MM.1S (cell line): ENCODE results near the gene RNF182.

Source experiments
- DNase-seq: peaks from one replicate; pipeline ENCODE4 v3.0.0-alpha.2; 2015
- H2AFZ ChIP-seq: fragments of 300-600 bp; sonication (generic); 2 replicates; pipeline ENCODE4 v1.6.0; 2016; ENCODE audit warnings: antibody characterized with exemption, low read length
- H3F3A ChIP-seq: fragments of 300-600 bp; sonication (generic); 2 replicates; pipeline ENCODE4 v1.6.1; 2016; ENCODE audit warnings: mild to moderate bottlenecking, antibody characterized with exemption, low read length, moderate library complexity, mixed read lengths; ENCODE audit not compliant: insufficient read depth
- H3K27ac ChIP-seq: fragments of 300-600 bp; sonication (generic); 2 replicates; pipeline ENCODE4 v1.5.1; 2016; ENCODE audit warnings: mild to moderate bottlenecking, low read length
- H3K27me3 ChIP-seq: fragments of 300-600 bp; sonication (generic); replicated peaks from 2 replicates; pipeline ENCODE4 v1.6.0; 2016; ENCODE audit warnings: low read length; ENCODE audit not compliant: insufficient read depth
- H3K36me3 ChIP-seq: fragments of 300-600 bp; sonication (generic); replicated peaks from 2 replicates; pipeline ENCODE4 v1.6.1; 2016; ENCODE audit warnings: mild to moderate bottlenecking, low read length, mixed read lengths; ENCODE audit not compliant: insufficient read depth
- H3K4me1 ChIP-seq: fragments of 300-600 bp; sonication (generic); 2 replicates; pipeline ENCODE4 v1.6.1; 2016; ENCODE audit warnings: low read length, mixed read lengths
- H3K4me2 ChIP-seq: fragments of 300-600 bp; sonication (generic); 2 replicates; pipeline ENCODE4 v1.6.0; 2016; ENCODE audit warnings: low read depth, low read length
- H3K4me3 ChIP-seq: fragments of 300-600 bp; sonication (generic); 2 replicates; pipeline ENCODE4 v1.5.1; 2016; ENCODE audit warnings: low read length, mixed read lengths
- H3K79me2 ChIP-seq: fragments of 300-600 bp; sonication (generic); 2 replicates; pipeline ENCODE4 v1.6.1; 2016; ENCODE audit warnings: mixed run types, low read length, mixed read lengths
- H3K9ac ChIP-seq: fragments of 300-600 bp; sonication (generic); 2 replicates; pipeline ENCODE4 v1.6.1; 2016; ENCODE audit warnings: low read length, mixed read lengths
- H3K9me2 ChIP-seq: fragments of 300-600 bp; sonication (generic); replicated peaks from 2 replicates; pipeline ENCODE4 v1.6.1; 2016; ENCODE audit warnings: mild to moderate bottlenecking, low read length, mixed read lengths; ENCODE audit not compliant: insufficient read depth
- H3K9me3 ChIP-seq: fragments of 300-600 bp; sonication (generic); replicated peaks from 2 replicates; pipeline ENCODE4 v1.6.1; 2016; ENCODE audit warnings: mild to moderate bottlenecking, low read length, mixed read lengths; ENCODE audit not compliant: insufficient read depth
- H4K20me1 ChIP-seq: fragments of 300-600 bp; sonication (generic); 2 replicates; pipeline ENCODE4 v1.6.1; 2016; ENCODE audit warnings: mild to moderate bottlenecking, low read length, moderate library complexity, mixed read lengths; ENCODE audit not compliant: insufficient read depth
- EZH2 ChIP-seq: fragments of 300-600 bp; sonication (generic); optimal IDR thresholded peaks from 2 replicates; pipeline ENCODE3; 2017; ENCODE audit warnings: low read depth, mild to moderate bottlenecking, antibody characterized with exemption, low read length, mixed read lengths
- EZH2phosphoT487 ChIP-seq: fragments of 300-600 bp; sonication (generic); IDR thresholded peaks from 2 replicates; pipeline ENCODE4 v1.6.1; 2018; ENCODE audit warnings: antibody characterized with exemption, low read length
- TF ChIP-seq, protein P1 (sequence below): fragments of 300-600 bp; sonication (generic); IDR thresholded peaks from 2 replicates; pipeline ENCODE4 v1.5.1; 2016; ENCODE audit warnings: antibody characterized with exemption, low read length, mixed read lengths

Gene RNF182

DNA sequence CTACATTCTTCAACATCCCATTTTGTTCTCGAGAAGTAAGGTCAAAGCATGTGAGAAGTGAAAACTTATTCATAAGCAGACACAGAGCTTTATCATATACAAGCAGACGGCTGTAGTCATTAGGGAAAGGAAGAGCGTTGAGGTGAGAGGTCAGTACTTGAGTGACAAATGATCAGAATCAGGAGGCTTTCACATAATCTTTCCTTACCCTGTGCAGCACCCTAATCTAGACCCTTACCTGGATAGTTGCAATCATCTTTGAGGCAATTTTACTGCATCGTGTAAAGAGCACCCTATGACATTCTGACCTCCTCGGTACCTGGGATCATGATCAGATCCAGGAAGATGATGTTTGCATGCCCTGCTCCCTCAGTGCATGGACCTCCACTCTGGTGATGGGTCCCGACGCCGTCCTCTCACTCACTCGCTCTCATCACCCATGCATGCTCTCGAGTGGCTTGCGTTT lies 62.7 kb downstream of the RNF182 start:
- Histone ChIP-seq H3K9me3 (no peaks in the 10 kb centered on the region), H3K4me2 (no peak overlapping the region)

DNA sequence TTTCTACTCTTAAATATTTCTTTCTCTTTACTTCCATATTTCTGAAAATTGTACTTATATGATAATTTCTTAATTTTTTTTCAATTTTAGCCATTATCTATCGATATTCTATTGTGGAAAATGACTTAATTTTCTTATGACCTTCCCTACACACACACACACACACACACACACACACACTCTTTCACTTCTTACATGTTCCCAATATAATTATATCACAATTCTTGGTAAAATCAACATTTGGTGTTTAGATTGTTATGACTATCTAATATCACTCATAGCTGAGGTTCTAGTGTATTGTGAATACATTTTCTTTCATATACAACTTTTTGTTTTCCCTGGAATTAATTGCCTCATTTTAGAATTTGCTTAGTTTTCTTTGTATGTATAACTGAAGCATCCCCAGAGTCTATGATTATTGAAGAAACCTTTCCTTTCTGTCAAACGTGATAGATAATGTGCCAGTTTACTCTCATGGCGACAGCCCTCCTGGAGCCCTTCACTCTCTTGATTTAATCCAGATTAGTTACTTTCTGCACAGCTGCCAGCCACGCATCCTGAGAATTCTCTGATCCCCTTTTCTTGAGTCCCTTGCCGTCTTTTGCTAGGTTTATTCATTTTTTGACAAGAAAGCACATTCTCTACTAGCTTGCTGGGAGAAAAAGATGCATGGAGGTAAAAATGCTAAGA lies 63.4 kb downstream of the RNF182 start:
- no peak for DNase-seq
- no peaks in the 10 kb centered on the region for H3K4me1 ChIP-seq
- no peaks in the 10 kb centered on the region for H3K9me2 ChIP-seq
- no peaks in the 10 kb centered on the region for H3K9me3 ChIP-seq
- TF ChIP-seq, protein P1, sequence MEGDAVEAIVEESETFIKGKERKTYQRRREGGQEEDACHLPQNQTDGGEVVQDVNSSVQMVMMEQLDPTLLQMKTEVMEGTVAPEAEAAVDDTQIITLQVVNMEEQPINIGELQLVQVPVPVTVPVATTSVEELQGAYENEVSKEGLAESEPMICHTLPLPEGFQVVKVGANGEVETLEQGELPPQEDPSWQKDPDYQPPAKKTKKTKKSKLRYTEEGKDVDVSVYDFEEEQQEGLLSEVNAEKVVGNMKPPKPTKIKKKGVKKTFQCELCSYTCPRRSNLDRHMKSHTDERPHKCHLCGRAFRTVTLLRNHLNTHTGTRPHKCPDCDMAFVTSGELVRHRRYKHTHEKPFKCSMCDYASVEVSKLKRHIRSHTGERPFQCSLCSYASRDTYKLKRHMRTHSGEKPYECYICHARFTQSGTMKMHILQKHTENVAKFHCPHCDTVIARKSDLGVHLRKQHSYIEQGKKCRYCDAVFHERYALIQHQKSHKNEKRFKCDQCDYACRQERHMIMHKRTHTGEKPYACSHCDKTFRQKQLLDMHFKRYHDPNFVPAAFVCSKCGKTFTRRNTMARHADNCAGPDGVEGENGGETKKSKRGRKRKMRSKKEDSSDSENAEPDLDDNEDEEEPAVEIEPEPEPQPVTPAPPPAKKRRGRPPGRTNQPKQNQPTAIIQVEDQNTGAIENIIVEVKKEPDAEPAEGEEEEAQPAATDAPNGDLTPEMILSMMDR: no peak
- no peak for TF ChIP-seq EZH2
- TF ChIP-seq EZH2phosphoT487: no peak
- no peaks in the 10 kb centered on the region for H4K20me1 ChIP-seq
- H3K27me3 ChIP-seq: no peaks in the 10 kb centered on the region
- no peak overlapping the region for H3K27ac ChIP-seq
- no peak overlapping the region for H3K4me3 ChIP-seq
- H2AFZ ChIP-seq: no peak overlapping the region
- H3K9ac ChIP-seq: no peak overlapping the region
- no peak overlapping the region for H3K4me2 ChIP-seq
- no peaks in the 10 kb centered on the region for H3K36me3 ChIP-seq
- H3K79me2 ChIP-seq: no peaks in the 10 kb centered on the region
- H3F3A ChIP-seq: no peaks in the 10 kb centered on the region

More for the DNA sequence above, 62.7 kb downstream of the RNF182 start:
- Histone ChIP-seq H2AFZ (no peak overlapping the region), H3K4me1 (no peaks in the 10 kb centered on the region), H4K20me1 (no peaks in the 10 kb centered on the region), H3K4me3 (no peak overlapping the region), H3K27me3 (no peaks in the 10 kb centered on the region), H3K9ac (no peak overlapping the region), H3K9me2 (no peaks in the 10 kb centered on the region), H3K27ac (no peak overlapping the region), H3F3A (no peaks in the 10 kb centered on the region), H3K36me3 (no peaks in the 10 kb centered on the region), H3K79me2 (no peaks in the 10 kb centered on the region)
- TF ChIP-seq, protein P1: no peak
- TF ChIP-seq EZH2phosphoT487 (no peak), EZH2 (no peak)
- no peak for DNase-seq

DNA sequence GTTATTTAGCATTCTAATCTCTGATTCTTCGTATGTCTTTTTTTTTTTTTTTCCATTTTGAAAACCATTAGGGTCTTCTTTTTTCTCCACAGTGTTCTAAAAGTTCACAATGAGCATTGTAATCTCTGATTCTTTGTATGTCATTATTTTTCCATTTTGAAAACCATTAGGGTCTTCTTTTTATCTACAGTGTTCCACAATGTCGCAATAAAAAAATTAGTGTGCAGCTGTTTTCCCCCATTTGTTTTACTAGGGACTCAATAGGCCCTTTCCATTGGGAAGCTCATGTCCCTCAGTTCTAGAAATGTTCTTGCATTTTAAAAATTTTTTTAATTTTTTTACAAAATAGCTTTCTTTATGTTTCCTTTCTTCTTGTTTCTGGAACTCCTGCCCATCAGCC lies 64.2 kb downstream of the RNF182 start:
- Histone ChIP-seq H2AFZ (no peak overlapping the region), H3K4me3 (no peak overlapping the region), H3K79me2 (no peaks in the 10 kb centered on the region), H3K36me3 (no peaks in the 10 kb centered on the region), H3K4me1 (no peaks in the 10 kb centered on the region), H4K20me1 (no peaks in the 10 kb centered on the region), H3F3A (no peaks in the 10 kb centered on the region), H3K9ac (no peak overlapping the region), H3K27me3 (no peaks in the 10 kb centered on the region), H3K9me3 (no peaks in the 10 kb centered on the region), H3K9me2 (no peaks in the 10 kb centered on the region), H3K4me2 (no peak overlapping the region), H3K27ac (no peak overlapping the region)
- TF ChIP-seq, protein P1: no peak
- no peak for TF ChIP-seq EZH2
- no peak for TF ChIP-seq EZH2phosphoT487
- no peak for DNase-seq
